SW 1271 (cell line): ENCODE measurements around the gene C3orf80.
"Not testable (repeated sequence)": the region's sequence is repeated elsewhere in the genome, so short reads cannot be mapped to it uniquely, and the experiment has no call there.

Experiments used
- DNase-seq, 2 experiments: peaks; one replicate each; lab custom pipeline; 2025; lab: John Stamatoyannopoulos, UW

C3orf80 gene

DNA sequence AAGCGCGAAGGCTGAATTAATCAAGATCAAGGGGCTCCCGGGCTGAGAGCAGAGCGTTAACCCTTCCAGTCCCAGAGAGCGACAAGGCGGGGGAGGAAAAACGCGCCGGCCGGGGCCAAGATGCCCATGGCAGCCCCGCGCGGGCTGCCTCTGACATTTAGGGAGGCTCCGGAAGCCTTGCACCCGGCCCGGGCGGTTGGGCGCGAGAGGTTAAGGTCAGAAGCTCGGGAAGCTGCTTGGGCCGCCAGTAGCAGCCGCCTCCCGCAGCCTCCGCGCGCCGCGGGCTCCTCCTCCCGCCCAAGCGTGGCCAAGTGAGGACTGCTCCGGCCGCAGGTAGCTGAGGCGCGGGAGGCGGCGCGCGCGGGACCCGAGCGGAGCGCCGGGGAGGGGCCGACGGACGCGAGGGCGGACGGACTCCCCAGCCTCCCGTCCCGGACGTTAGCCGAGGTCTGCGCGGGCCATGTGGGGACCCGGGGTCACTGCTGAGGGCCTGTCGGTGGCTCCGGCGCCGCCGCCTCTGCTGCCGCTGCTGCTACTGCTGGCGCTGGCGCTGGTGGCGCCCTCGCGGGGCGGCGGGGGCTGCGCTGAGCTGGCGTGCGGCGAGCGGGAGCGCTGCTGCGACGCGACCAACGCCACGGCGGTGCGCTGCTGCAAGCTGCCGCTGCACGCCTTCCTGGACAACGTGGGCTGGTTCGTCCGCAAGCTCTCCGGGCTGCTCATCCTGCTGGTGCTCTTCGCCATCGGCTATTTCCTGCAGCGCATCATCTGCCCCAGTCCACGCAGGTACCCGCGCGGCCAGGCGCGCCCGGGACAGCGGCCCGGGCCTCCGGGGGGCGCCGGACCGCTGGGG is at the start of gene C3orf80:
Gene C3orf80, plus strand, starts transcription at position 247 of the 850 bp plus-strand sequence. Its CDS starts 214 bp downstream, at position 461.
- DNase-seq: peak in 1 of 2 experiments; percentile 28

DNA sequence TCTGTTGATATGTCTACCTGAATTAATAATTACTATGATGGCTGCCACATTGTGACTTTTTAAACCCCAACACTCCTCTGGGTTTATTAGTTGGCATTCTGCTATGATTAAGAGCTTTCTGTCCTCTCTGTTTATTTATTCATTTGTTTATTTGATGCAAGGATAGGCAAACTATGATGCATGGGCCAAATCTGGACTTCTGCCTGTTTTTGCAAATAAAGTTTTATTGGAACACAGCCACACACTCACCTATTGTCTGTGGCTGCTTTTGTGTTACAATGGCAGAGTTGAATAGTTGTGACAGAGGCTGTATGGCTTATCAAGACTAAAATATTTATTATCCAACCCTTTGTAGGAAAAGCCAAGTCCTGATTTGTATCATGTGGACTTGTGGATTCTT is 48.3 kb upstream of the C3orf80 start:
- DNase-seq: no peak

- not testable (repeated sequence) for DNase-seq
Measured at GRCh38 chr3:160178661-160179060, 46.6 kb upstream of the C3orf80 start.

- DNase-seq: not testable (repeated sequence)
Measured at GRCh38 chr3:160179403-160179802, 45.8 kb upstream of the C3orf80 start.

- no peak for DNase-seq
Measured at GRCh38 chr3:160179906-160180305, 45.3 kb upstream of the C3orf80 start.

DNA sequence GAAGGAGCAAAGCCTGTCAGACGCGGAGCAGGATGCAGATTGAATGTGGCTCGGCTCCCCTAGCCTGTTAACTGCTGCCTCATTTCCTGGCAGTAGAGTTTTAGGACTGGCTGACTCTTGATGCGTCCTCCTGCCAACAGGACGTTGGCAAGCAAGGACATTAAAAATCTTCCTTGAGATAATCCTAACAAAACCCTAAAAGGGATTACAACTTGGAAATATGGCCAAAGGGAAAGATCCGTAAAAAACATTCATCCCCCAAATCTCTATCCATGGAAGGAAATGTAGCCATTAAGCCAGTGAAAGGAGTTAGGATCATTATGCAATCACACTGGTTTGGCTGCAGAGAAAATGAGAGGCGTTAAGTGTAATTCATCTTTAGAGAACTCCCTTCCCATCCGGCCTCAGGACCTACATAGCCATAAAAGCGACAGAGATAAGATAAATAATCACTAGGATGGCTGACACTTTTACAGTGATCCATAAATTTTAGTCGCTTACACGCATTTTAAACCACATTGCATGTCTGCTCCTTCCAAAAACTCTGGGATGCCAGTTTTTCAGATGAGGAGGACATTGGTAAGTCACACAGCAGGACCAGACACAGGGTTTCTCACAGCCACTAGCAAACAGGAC is 44.5 kb upstream of the C3orf80 start:
- DNase-seq: no peak

- no peak for DNase-seq
Measured at GRCh38 chr3:160183345-160184076, 41.7 kb upstream of the C3orf80 start.

DNA sequence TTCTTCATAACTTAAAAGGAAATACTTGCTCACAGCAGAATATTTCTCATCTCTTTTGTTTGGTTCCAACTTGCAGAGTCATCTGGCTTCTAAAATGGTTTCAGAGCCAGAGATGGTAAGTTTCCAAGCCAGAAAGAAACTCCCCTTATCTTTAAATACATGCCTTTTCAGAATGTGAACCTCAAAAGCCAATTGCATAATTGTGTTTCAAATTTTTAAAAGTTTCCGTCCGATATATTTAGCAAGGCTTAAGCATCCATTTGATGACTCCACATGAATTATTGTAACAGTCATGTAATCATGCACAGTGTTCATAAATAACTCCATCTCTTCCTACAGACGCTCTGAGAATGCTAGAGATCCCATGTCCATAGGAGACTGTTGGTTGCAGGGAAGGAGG is 40.6 kb upstream of the C3orf80 start:
- no peak for DNase-seq

DNA sequence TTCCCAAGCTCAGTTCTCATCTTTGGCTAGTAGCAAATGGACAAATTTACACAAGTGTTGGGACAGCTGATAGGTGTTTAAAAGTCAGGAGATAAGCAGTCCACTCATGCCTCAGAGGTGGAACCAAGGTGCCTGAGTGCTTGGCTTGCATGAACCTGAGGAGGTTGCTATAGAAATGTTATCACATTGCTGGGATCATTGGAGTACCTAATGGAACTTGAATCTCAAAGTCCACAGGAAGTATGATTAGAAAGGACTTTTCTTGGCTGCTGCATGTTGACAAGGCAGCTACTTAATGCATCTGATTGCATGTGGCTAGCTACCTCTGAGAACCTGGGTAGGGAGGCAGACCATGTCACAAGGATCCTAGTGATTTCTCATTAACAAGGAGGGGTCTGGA is 39.5 kb upstream of the C3orf80 start:
- DNase-seq: no peak

DNA sequence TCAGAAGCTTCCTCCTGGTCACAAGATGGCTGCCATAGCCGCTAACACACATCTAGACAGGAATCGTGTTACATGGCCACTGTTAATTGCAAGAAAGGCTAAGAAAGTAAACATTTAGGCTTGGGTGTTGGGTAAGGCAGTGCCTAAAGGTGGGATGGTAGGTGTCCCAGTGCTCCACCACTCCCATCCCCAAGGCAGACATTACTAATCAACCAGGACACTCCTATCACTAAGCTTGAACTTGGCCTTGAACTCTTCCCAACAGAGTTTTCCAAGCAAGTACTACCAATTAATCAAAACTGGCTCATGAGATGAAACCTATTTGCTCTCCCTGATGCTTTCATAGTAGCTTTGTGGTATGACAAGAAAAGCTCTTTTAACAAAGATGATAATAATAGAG is 37.9 kb upstream of the C3orf80 start:
- no peak for DNase-seq

DNA sequence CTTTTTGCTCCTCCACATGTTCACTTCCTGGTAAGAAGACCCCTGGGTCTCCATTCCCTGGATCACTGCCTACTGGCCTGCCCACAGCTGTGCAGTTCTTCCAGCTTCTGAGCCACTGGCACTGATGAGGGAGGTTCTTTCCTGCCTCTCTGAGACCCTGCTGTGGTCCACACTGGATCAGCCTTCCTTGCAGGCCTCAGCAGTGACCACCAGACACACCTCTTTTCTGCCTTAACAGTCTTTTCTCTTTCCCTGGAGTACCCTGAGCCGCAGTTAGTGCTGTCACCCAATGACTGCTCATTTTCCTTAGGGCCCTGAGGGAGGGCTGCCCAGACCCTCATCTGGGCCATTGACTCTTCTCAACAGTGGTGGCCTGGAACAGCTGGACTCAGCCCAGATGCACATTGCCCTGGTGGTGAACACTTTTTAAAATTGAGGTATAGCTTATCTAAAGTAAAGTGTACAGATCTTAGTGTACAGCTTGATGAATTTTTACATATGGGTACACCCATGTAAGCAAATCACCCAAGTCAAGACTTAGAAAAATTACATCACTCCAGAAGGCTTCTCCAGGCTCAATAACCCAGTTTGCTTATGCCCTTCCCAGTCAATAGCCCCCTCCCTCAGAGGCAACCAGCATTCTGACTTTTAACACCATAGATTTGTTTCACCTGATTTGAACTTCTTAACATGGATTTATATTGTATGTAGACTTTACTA is 32.8 kb upstream of the C3orf80 start:
- no peak for DNase-seq

- DNase-seq: no peak
Measured at GRCh38 chr3:160193644-160194192, 31.5 kb upstream of the C3orf80 start.

GRCh38 chr3:160194438-160194837 is 30.8 kb upstream of the C3orf80 start:
- no peak for DNase-seq

DNA sequence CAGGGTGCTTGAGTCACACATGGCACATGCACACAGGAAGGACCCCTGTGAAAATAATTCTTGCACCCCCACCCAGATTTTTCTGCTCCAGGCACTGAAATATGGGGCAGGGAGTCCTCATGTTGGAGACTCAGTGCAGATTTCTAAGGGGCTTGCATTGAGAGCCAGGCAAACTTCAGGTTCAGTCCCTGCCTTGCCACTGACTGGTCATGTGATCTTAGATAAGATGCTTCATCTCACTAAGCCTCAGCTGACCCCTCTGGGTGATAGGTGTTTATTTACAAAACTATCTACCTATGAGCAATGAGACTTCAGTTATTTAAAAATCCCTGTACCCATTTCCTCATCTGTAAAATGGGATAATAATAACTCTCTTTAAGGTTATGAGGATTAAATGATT is 30.1 kb upstream of the C3orf80 start:
- no peak for DNase-seq

- no peak for DNase-seq
Measured at GRCh38 chr3:160196511-160197104, 28.6 kb upstream of the C3orf80 start.

- no peak for DNase-seq
Measured at GRCh38 chr3:160199108-160199507, 26.1 kb upstream of the C3orf80 start.

DNA sequence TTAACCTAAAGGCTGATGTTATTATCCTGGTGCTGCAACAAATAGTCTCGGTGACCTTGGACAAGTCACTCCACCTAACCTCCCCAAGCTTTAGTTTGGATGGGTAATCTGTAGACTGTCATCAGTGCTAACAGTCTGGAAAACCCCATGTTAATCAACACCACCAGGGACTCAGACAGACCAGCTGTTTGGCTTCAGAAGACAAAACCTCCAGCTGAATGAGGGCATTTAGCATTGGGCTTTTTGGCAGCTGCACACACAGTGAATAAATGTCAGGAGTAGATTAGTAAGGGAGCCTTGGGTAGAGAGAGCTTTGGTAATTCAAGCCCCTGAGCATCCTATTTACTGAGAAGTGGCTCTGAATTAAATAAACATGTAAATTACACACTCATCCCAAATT is 24.9 kb upstream of the C3orf80 start:
- no peak for DNase-seq

DNA sequence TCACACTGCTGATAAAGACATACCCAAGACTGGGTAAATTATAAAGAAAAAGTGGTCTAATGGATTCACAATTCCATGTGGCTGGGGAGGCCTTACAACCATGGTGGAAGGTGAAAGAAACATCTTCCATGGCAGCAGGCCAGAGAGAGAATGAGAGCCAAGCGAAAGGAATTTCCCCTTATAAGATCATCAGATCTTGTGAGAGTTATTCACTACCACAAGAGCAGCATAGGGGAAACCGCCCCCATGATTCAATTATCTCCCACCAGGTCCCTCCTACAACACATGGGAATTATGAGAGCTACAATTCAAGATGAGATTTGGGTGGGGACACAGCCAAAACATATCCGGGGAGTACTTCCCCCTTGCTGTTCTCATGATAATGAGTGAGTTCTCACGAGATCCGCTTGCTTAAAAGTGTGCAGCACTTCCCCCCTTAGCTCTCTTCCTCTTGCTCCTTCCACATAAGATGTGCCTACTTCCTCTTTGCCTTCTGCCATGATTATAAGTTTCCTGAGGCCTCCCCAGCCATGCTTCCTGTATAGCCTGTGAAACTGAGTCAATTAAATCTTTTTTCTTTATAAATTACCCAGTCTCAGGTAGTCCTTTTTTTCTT is 20.7 kb upstream of the C3orf80 start:
- not testable (repeated sequence) for DNase-seq

GRCh38 chr3:160205606-160206005 is 19.6 kb upstream of the C3orf80 start:
- DNase-seq: no peak

- no peak for DNase-seq
Measured at GRCh38 chr3:160210341-160210740, 14.9 kb upstream of the C3orf80 start.

GRCh38 chr3:160210799-160211221 is 14.4 kb upstream of the C3orf80 start:
- no peak for DNase-seq
